ENCODE data around the gene OR10W1.

OR10W1 gene, protein sequence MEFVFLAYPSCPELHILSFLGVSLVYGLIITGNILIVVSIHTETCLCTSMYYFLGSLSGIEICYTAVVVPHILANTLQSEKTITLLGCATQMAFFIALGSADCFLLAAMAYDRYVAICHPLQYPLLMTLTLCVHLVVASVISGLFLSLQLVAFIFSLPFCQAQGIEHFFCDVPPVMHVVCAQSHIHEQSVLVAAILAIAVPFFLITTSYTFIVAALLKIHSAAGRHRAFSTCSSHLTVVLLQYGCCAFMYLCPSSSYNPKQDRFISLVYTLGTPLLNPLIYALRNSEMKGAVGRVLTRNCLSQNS

DNA sequence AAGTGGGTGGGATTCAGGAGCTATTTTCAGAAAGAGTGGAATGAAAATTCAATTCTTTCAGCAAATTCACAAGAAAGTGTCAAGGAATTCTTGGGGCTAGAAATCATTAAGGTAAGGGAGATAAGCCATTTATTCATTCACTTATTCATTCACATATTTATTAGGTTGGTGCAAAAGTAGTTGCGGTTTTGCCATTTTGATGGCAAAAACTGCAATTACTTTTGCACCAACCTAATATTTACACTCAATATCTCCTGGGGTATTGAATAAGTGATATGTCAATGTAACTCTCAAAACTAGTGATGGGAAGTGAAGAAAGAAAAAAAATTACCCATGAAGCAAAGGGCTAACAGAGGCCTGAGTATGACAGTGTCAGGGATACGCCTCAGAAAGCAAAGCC, at the start of gene OR10W1:
OR10W1 (minus strand) TSS at position 119 of the 400 bp plus-strand sequence. CDS start 402 bp downstream, outside the sequence.
- DNase-seq: no peak

DNA sequence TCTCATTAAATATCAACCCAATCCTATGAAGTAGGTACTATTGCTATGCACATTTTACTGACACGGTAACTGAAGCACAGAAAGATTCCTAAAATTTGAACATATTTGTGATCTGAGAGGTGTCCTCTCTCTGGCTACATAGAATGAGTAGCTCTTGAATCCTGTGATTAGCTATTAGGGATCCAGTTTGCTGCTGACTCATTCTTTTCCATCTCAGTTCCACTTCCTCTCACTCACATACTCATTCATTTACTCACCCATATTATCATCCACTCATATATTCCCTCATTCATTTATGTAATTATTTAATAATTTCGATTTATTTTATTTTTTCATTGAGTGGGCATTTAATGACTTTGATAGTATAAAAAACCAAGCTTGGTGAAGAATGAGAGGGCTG, 48.1 kb upstream of the OR10W1 start:
- no peak for DNase-seq

DNA sequence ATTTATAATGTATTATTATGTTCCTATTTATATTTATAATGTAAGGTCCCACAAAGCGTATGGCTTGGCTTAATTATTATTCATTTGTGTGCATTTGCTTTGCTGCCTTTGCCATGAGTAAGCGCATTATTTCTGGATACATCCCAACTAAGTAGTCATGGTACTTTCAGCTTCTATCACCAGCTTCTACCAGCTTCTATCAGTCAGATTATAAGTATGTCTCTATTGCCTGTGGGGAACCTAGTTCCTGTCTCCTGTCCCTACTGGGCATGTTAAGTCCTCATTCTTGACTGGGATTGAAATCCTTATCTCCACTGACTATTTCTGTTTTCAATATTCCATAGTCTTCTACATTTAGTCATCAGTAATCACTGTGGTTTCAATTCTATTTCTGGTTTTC, 33.5 kb upstream of the OR10W1 start:
- no peak for DNase-seq

DNA sequence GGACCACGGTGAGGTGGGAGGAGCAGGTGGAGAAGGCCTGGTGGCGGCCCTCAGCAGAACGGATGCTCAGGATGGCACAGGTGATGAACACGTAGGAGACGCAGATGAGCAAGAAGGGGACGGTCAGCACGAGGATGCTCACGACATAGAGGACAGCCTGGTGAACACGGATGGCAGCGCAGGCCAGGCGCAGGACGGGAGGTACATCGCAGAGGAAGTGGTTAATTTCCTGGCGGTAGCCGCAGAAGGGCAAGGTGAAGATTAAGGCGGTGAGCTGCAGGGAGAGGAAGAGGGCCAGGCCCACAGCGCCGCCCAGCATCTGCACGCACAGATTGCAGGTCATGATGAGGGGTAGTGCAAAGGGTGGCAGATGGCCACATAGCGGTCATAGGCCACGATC, 24.0 kb upstream of the OR10W1 start:
- no peak for DNase-seq

DNA sequence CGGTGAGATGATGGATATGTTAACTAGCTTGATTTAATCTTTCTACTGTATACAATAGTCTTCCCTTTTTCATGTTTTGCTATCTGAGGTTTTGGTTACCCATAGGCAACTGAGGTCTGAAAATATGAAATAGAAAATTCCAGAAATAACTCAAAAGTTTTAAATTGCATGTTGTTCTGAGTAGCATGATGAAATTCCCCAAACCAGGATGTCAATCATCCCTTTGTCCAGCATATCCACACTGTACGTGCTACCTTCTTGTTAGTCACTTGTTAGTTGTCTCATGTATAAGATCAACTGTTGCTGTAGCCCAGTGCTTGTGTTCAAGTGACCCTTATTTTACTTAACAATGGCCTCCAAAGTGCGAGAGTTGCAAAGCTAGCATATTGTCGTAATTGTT, 21.2 kb upstream of the OR10W1 start:
- DNase-seq: no peak

DNA sequence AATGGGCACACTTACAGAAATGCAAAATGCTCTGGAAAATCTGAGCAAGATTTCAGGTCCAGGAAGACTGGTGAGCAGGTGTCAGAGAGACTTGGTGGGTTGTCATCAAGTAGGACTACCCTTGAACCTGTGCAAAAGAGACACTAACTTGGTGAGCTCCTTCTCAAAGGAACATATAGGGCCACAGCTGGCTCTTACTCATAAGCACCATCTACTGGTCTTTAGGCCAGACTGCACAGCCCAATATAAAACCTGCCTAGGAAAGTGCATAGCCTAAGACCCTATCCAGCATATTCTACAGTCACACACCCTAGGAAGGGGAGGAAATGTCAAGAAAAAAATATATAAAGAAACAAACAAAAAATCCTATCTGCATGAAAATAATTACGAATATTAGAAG, 18.2 kb upstream of the OR10W1 start:
- no peak for DNase-seq

DNA sequence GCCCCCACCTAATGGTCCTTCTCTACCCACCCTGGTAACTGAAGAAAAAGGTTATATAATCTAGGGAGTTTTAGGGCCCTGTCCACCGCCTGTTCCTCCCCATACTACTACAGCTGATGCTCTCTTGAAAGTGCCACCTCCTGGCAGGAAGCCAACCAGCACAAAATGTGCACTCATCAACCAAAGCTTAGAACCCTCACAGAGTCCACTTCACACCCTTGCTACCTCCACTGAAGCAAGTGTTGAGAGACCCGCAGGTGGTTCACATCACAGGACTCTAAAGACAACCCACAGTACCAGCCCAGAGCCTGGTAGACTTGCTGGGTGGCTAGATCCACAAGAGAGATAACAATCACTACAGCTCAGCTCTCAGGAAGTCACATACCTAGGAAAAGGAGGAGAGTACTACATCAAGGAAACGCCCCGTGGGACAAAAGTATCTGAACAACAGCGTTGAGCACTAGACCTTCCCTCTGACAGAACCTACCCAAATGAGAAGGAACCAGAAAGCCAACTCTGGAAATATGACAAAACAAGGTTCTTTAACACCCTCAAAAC, 17.5 kb upstream of the OR10W1 start:
- DNase-seq: no peak

DNA sequence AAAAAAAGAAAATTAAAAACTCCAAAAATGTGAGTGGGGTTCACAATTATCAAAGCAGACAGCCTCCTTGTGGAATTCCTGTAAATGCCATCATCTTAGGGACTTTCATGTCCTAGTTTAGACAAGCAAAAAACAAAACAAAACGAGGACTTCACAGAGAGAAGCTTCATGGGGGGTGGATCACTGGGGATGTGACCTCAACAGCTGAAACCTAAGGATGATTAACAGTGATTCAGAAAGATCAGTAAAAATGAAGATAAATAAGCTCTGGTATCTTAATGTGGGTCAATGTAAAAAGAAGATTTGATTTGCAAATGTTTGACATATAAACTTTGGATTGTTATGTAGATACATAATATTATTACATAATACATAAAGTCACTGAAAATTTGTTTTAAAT, 8.1 kb upstream of the OR10W1 start:
- DNase-seq: no peak

DNA sequence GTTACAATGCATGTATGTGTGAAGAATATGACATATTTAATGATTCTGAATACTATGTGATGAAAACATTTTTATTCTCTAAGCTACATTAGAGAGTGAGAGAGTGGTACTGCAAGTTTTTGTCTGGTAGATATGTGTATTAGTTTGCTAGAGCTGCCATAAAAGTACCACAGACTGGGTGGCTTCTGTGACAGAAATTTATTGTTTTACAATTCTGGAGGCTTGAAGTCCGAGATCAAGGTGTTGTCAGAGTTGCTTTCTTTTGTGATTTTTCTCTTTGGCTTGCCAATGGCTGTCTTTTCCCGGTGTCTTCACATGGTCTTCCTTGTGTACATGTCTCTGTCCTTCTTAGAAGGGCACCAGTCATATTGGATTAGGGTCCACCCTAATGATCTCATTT, 6.9 kb upstream of the OR10W1 start:
- no peak for DNase-seq

DNA sequence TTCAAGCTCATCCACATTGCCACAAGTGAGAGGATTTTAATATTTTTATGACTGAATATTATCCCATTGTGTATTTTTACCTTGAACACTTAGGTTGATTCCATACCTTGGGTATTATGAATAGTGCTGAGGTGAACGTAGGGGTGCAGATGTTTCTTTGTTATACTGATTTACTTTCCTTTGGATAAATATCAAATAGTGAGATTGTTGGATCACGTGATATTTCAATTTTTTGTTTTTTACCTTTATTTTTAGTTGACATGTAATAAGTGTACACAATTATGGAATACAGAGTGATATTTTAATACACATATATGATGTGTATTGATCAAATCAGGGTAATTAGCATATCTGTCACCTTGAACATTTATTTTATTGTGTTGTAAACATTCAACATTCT, 8.1 kb downstream of the OR10W1 start:
- DNase-seq: no peak

DNA sequence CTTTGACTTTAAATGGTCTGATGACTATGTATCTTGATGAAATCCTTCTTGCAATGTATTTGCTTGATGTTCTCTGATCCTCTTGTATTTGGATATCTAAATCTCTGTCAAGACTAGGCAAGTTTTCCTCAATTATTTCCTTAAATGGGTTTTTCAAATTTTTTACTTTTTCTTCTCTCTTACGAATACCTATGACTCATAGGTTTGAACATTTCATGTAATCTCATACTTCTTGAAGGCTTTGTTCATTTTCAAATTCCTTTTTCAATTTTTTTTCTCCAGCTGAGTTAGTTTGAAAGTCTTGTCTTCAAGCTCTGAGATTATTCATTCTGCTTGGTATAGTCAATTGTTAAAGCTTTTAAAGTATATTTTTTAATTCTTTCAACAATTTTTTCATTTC, 13.1 kb downstream of the OR10W1 start:
- no peak for DNase-seq

DNA sequence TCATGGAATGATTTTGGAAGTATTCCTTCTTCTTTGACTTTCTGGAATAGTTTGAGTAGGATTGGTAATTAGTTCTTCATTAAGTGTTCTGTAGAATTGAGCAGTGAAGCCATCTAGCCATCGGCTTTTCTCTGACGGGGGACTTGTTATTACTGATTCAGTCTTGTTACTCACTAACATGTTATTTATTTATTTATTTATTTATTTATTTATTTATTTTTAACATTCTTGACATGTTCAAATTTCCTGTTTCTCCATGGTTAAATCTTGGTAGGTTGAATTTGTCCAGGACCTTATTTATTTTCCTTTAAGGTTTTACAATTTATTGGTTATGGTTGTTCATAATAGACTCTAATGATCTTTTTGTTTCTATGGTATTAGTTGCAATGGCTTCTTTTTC, 24.1 kb downstream of the OR10W1 start:
- DNase-seq: no peak

DNA sequence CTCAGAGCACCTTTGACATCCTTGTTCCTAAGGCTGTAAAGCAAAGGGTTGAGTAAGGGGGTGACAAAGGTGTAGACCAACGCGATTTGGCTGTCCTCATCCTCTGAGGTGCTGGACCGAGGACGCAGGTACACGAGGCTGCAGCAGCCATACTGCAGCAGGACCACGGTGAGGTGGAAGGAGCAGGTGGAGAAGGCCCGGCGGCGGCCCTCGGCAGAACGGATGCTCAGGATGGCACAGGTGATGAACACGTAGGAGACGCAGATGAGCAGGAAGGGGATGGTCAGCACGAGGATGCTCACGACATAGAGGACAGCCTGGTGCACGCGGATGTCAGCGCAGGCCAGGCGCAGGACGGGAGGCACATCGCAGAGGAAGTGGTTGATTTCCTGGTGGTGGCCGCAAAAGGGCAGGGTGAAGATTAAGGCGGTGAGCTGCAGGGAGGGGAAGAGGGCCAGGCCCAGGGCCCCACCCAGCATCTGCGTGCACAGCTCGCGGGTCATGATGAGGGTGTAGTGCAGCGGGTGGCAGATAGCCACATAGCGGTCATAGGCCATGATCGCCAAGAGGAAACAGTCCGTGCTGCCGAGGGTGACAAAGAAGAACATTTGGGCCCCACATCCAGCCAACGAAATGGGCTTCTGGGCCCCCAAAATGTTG, 40.0 kb downstream of the OR10W1 start:
- no peak for DNase-seq

DNA sequence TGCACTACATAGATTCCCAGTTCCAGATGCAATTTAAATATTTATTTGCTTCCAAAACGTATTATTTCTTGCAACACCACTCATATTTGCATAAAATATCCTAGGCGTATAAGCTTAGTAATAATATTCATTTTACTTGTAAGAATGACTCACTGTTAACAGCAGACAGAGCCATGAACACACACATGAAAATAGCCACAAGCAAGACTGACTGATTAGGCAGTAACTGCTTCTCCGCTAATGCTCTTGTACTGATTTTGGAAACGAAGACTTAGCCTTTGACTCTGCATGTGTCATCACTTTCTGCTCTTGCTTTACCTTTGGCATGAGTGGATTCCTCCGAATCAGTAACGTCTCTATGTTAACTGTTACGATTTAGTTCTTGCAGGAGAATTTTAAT, 45.3 kb downstream of the OR10W1 start:
- DNase-seq: no peak

Measured in left hindlimb (tissue), 1 donor.